IMR-90 (cell line): Measurements from ENCODE around the gene FGR. TPM values are rescaled to one million over a fixed set of nuclear protein-coding genes. Genes with fewer than 3 reads are reported as not detected.
A peak's percentile ranks its signal among the peaks of the same experiment; 100 is the strongest.

Source experiments
- ATAC-seq: fragments of 200-7000 bp; cut with Tn5 transposase; 2 replicates; pipeline ENCODE4 v1.9.1; 2020; ENCODE audit warnings: low read depth, mild to moderate bottlenecking, moderate library complexity
- BruUV-seq: library from RNA; stranded (reverse); fragments of 400-500 nt; replicated peaks from 2 replicates; lab custom pipeline; 2021; lab: Mats Ljungman, UMichigan
- CTCF ChIA-PET: fragments of 300-600 bp; formaldehyde crosslinking; extraction: SDS; loops from one replicate; lab custom pipeline; 2021; ENCODE audit warnings: antibody characterized with exemption; lab: Yijun Ruan, JAX
- POLR2A ChIA-PET: fragments of 300-600 bp; sonication (Branson Sonifier 250); formaldehyde crosslinking; loops from one replicate; lab custom pipeline; 2022; ENCODE audit warnings: antibody characterized with exemption; ENCODE audit not compliant: unreplicated experiment; lab: Charles Lee
- DNase-seq: peaks from one replicate; pipeline ENCODE4 v3.0.0; 2013
- H2AFZ ChIP-seq: replicated peaks from 2 replicates; pipeline ENCODE3; 2013; ENCODE audit warnings: low read length, mild to moderate bottlenecking; ENCODE audit not compliant: poor library complexity
- H2AK5ac ChIP-seq: 2 replicates; pipeline ENCODE4 v1.6.1; 2013; ENCODE audit warnings: low read depth, low read length, inconsistent platforms
- H2AK9ac ChIP-seq: replicated peaks from 2 replicates; pipeline ENCODE3; 2013; ENCODE audit warnings: mild to moderate bottlenecking, low read depth, low read length, moderate library complexity; ENCODE audit not compliant: poor library complexity
- H2BK120ac ChIP-seq: 2 replicates; pipeline ENCODE4 v1.6.1; 2013; ENCODE audit warnings: low read depth, low read length, inconsistent platforms
- H2BK15ac ChIP-seq: 3 replicates; pipeline ENCODE4 v1.6.1; 2013; ENCODE audit warnings: low read depth, low read length, inconsistent platforms
- H2BK20ac ChIP-seq: 2 replicates; pipeline ENCODE4 v1.6.1; 2013; ENCODE audit warnings: low read depth, mild to moderate bottlenecking, inconsistent platforms, low read length, moderate library complexity
- H2BK5ac ChIP-seq: 2 replicates; pipeline ENCODE4 v1.6.1; 2013; ENCODE audit warnings: mild to moderate bottlenecking, low read depth, low read length, inconsistent platforms; ENCODE audit not compliant: poor library complexity, severe bottlenecking
- H3K14ac ChIP-seq: replicated peaks from 2 replicates; pipeline ENCODE4 v1.6.1; 2013; ENCODE audit warnings: low read depth, low read length, inconsistent platforms
- H3K18ac ChIP-seq: 2 replicates; pipeline ENCODE4 v1.6.1; 2013; ENCODE audit warnings: low read depth, low read length, control low read depth
- H3K23ac ChIP-seq: 2 replicates; pipeline ENCODE4 v1.6.1; 2013; ENCODE audit warnings: low read depth, low read length, inconsistent platforms
- H3K27ac ChIP-seq: 2 replicates; pipeline ENCODE4 v1.5.1; 2013; ENCODE audit warnings: mild to moderate bottlenecking, control low read depth, low read length; ENCODE audit not compliant: insufficient read depth
- H3K27me3 ChIP-seq: 2 replicates; pipeline ENCODE4 v1.6.1; 2013; ENCODE audit warnings: low read length; ENCODE audit not compliant: control insufficient read depth, insufficient read depth
- H3K36me3 ChIP-seq: 2 replicates; pipeline ENCODE4 v1.6.1; 2013; ENCODE audit warnings: low read length, mixed read lengths; ENCODE audit not compliant: control insufficient read depth, insufficient read depth
- H3K4ac ChIP-seq: 2 replicates; pipeline ENCODE4 v1.6.1; 2013; ENCODE audit warnings: low read depth, low read length, inconsistent platforms
- H3K4me1 ChIP-seq: 2 replicates; pipeline ENCODE4 v1.6.1; 2013; ENCODE audit warnings: low read length, mixed read lengths; ENCODE audit not compliant: control insufficient read depth, insufficient read depth
- H3K4me2 ChIP-seq: 2 replicates; pipeline ENCODE4 v1.6.1; 2013; ENCODE audit warnings: low read depth, mild to moderate bottlenecking, control low read depth, low read length, moderate library complexity
- H3K4me3 ChIP-seq: 2 replicates; pipeline ENCODE4 v1.5.1; 2013; ENCODE audit warnings: low read depth, mild to moderate bottlenecking, control low read depth, low read length, moderate library complexity; ENCODE audit not compliant: insufficient read depth
- H3K56ac ChIP-seq: 2 replicates; pipeline ENCODE4 v1.6.1; 2013; ENCODE audit warnings: low read length, inconsistent platforms; ENCODE audit not compliant: insufficient read depth; ENCODE audit errors: extremely low read depth
- H3K79me1 ChIP-seq, 2 experiments: 2 replicates each; pipeline ENCODE4 v1.6.1; 2013; ENCODE audit warnings: low read length in 2 of 2, inconsistent platforms in 1 of 2, low read depth in 1 of 2
- H3K9ac ChIP-seq: 2 replicates; pipeline ENCODE4 v1.6.1; 2013; ENCODE audit warnings: low read depth, low read length, control low read depth
- H3K9me1 ChIP-seq: 2 replicates; pipeline ENCODE4 v1.6.1; 2013; ENCODE audit warnings: low read length, inconsistent platforms; ENCODE audit not compliant: insufficient read depth
- H3K9me3 ChIP-seq: 2 replicates; pipeline ENCODE4 v1.6.1; 2013; ENCODE audit warnings: low read length; ENCODE audit not compliant: control insufficient read depth, insufficient read depth
- H4K20me1 ChIP-seq: 2 replicates; pipeline ENCODE4 v1.6.1; 2013; ENCODE audit warnings: low read length, inconsistent platforms; ENCODE audit not compliant: insufficient read depth
- H4K5ac ChIP-seq: 2 replicates; pipeline ENCODE4 v1.6.1; 2013; ENCODE audit warnings: mild to moderate bottlenecking, low read depth, low read length, control low read depth
- H4K8ac ChIP-seq, 2 experiments: 2 replicates each; pipeline ENCODE4 v1.6.1; 2013; ENCODE audit warnings: low read depth in 2 of 2, low read length in 2 of 2, control low read depth in 1 of 2, inconsistent platforms in 1 of 2
- H4K91ac ChIP-seq: 2 replicates; pipeline ENCODE4 v1.6.1; 2013; ENCODE audit warnings: low read depth, low read length, inconsistent platforms; ENCODE audit not compliant: insufficient read depth
- CEBPB ChIP-seq: IDR thresholded peaks from 2 replicates; pipeline ENCODE4 v1.6.1; 2012; ENCODE audit warnings: low read depth, low read length, improper control_type of control experiment
- RCOR1 ChIP-seq: IDR thresholded peaks from 2 replicates; pipeline ENCODE4 v1.6.1; 2012; ENCODE audit warnings: mild to moderate bottlenecking, low read length, improper control_type of control experiment; ENCODE audit not compliant: insufficient replicate concordance
- whole genome bisulfite sequencing, 2 experiments: methylation state at CpG; one replicate each; pipeline versions ENCODE4 v1.1.5 to v1.1.7; 2013; ENCODE audit warnings: missing lambda C conversion rate in 2 of 2; ENCODE audit not compliant: insufficient read length in 1 of 2; ENCODE audit errors: extremely low coverage in 2 of 2; 5-methylcytosine and 5-hydroxymethylcytosine counted together
- dilution Hi-C: fragments of 300-500 bp; cut with HindIII; formaldehyde crosslinking; loops from one replicate; pipeline ENCODE4 v1.14.3; 2018; ENCODE audit warnings: low sequenced_read_pairs; ENCODE audit not compliant: unreplicated experiment
- in situ Hi-C: fragments of 300-500 bp; cut with MboI; formaldehyde crosslinking; loops from 3 replicates; pipeline ENCODE4 v1.14.3; 2019; ENCODE audit warnings: low sequenced_read_pairs, inconsistent platforms, mixed read lengths
- intact Hi-C: fragments of 100-400 bp; cut with micrococcal nuclease; formaldehyde crosslinking; loops from 2 replicates; pipeline ENCODE4 v1.10.0; 2022
- polyA plus RNA-seq, 3 experiments: library from polyadenylated mRNA; depleted of rRNA; stranded (reverse); fragments of >200 nt; gene quantifications; 2 replicates each; pipeline ENCODE4 v1.2.3, GENCODE V29; 2012; ENCODE audit warnings: low replicate concordance in 1 of 3
- total RNA-seq: library from RNA; depleted of rRNA; stranded (reverse); fragments of >200 nt; gene quantifications from 2 replicates; pipeline ENCODE4 v1.2.3, GENCODE V29; 2012

FGR gene
- total and polyA plus RNA-seq, 2 of the 4 experiments (the other 2 are of a cell fraction), result not detected

DNA sequence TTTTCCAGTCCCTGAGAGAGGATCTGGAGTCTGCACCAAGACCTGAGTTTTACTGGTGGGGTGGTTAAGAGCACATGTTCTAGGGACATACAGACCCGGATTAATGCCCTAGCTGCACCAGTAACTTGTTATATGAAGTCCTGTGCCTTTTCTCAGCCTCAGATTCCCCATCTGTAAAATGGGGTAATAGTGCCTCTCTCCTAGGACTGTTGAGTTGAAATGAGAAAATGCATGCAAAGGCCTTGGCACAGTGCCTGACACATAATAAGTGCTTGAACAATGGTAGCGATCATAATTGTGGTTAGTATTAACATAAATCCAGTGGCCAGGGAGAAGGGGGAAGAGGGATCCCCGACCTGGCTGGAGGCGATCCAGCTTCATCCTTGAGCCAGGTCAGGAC, 43.4 kb downstream of the FGR start:
- dilution Hi-C loops, result no loop called here
- POLR2A ChIA-PET, result interaction anchor here (0.9 kb wide), 1 partner anchor 81 kb away, joined by 3 read pairs; the partner anchor contains the start of gene IFI6
- peaks cover 91% of the 10 kb centered on the region for H4K20me1 ChIP-seq

More for the DNA sequence above, 43.4 kb downstream of the FGR start:
- CTCF ChIA-PET, result no interaction called here
- in situ Hi-C loops, result no loop called here
- Histone ChIP-seq H3K27ac (no peak overlapping the region), H3K56ac (no peak overlapping the region), H3K36me3 (peaks cover 3% of the 10 kb centered on the region; the same call in 1 of the 2 replicates), H3K9me3 (no peaks in the 10 kb centered on the region), H3K4me1 (peaks cover 59% of the 10 kb centered on the region), H3K4me3 (no peak overlapping the region), H3K4ac (no peak overlapping the region), H2AFZ (no peak overlapping the region), H3K14ac (no peak overlapping the region), H3K9me1 (peaks cover 44% of the 10 kb centered on the region), H2BK15ac (no peak overlapping the region), H4K5ac (no peak overlapping the region), H2BK20ac (no peak overlapping the region), H4K8ac (no peak overlapping the region), H3K23ac (no peak overlapping the region), H4K91ac (no peak overlapping the region), H2BK120ac (no peak overlapping the region), H3K4me2 (no peak overlapping the region), H3K9ac (no peak overlapping the region), H2AK5ac (no peak overlapping the region), H3K79me1 (peaks cover 46 to 99% of the 10 kb centered on the region in 2 experiments), H3K27me3 (no peaks in the 10 kb centered on the region), H2BK5ac (no peak overlapping the region), H3K18ac (no peak overlapping the region), H2AK9ac (no peak overlapping the region)
- no TSS peak for BruUV-seq
- peak; percentile 38 for DNase-seq
- intact Hi-C loops, result no loop called here
- no peak for ATAC-seq
- WGBS, 2 experiments, result no CpG with 5 or more reads among the region's 4 CpGs
- peak; percentile 34 for TF ChIP-seq RCOR1
- no peak for TF ChIP-seq CEBPB
